CD4-positive, alpha-beta T cell treated with Interleukin-1 beta for 1 hour (primary cell): ENCODE data around the gene GNB1L.

Experiments
- DNase-seq, 2 donors: peaks; one replicate each; pipeline ENCODE4 v3.0.0-alpha.2; 2020 to 2022

The GNB1L gene

GRCh38 chr22:19807161-19807913 is 47.3 kb downstream of the GNB1L start:
- DNase-seq = no peak

- no peak for DNase-seq
Measured at GRCh38 chr22:19806213-19807160, 48.2 kb downstream of the GNB1L start.

GRCh38 chr22:19805821-19806212 is 48.9 kb downstream of the GNB1L start:
- DNase-seq = no peak

- no peak for DNase-seq
Measured at GRCh38 chr22:19803736-19804267, 50.9 kb downstream of the GNB1L start.

GRCh38 chr22:19802894-19803735 is 51.6 kb downstream of the GNB1L start:
- no peak for DNase-seq

- DNase-seq = no peak
Measured at GRCh38 chr22:19802001-19802893, 52.4 kb downstream of the GNB1L start.

GRCh38 chr22:19801340-19802000 is 53.2 kb downstream of the GNB1L start:
- no peak for DNase-seq

- DNase-seq = no peak
Measured at GRCh38 chr22:19800761-19801244, 53.9 kb downstream of the GNB1L start.

GRCh38 chr22:19800306-19800705 is 54.4 kb downstream of the GNB1L start:
- no peak for DNase-seq

- no peak for DNase-seq
Measured at GRCh38 chr22:19799322-19800190, 55.1 kb downstream of the GNB1L start.

- DNase-seq = no peak
Measured at GRCh38 chr22:19798891-19799293, 55.8 kb downstream of the GNB1L start.

- DNase-seq = no peak
Measured at GRCh38 chr22:19798003-19798665, 56.5 kb downstream of the GNB1L start.

- no peak for DNase-seq
Measured at GRCh38 chr22:19797086-19798002, 57.3 kb downstream of the GNB1L start.

- no peak for DNase-seq
Measured at GRCh38 chr22:19796160-19796559, 58.5 kb downstream of the GNB1L start.

GRCh38 chr22:19795617-19796008 is 59.1 kb downstream of the GNB1L start:
- no peak for DNase-seq

- no peak for DNase-seq
Measured at GRCh38 chr22:19793661-19794310, 60.9 kb downstream of the GNB1L start.

GRCh38 chr22:19793161-19793560 is 61.5 kb downstream of the GNB1L start:
- no peak for DNase-seq
